Activated CD8-positive, alpha-beta memory T cell treated with anti-CD3 and anti-CD28 coated beads, Interleukin-2, amount 50 U/mL, for 1 hour (primary cell): ENCODE measurements around the gene KIF26B.

ENCODE experiments used
- DNase-seq: peaks from one replicate; pipeline ENCODE4 v3.0.0-alpha.2; 2020; ENCODE audit errors: extremely low read depth

The KIF26B gene

GRCh38 chr1:245172026-245172425, 17.2 kb downstream of the KIF26B start:
- no peak for DNase-seq

- DNase-seq, result no peak
Observed at GRCh38 chr1:245172829-245173228, 18.0 kb downstream of the KIF26B start.

GRCh38 chr1:245173446-245174211, 18.8 kb downstream of the KIF26B start:
- no peak for DNase-seq

GRCh38 chr1:245177071-245177900, 22.5 kb downstream of the KIF26B start:
- DNase-seq, result no peak

DNA sequence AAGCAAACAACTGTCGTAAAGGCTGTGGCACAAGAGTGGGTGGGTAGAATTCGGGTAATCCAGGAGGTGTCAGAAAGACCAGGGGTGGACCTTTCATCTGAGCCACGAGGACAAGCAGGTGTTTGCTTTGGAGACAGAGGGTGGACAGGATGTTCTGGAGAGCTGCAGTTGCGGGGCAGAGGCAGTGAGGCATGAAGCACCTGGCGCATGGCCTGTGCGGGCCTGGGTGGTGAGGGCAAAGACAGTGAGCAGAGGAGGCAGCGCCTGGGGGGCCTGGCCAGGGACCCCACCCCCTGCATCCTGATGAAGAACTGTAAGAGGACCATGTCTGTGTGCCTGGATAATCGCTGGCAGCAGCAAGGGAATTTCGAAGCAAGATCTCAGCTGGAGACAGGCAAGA, 24.9 kb downstream of the KIF26B start:
- no peak for DNase-seq

DNA sequence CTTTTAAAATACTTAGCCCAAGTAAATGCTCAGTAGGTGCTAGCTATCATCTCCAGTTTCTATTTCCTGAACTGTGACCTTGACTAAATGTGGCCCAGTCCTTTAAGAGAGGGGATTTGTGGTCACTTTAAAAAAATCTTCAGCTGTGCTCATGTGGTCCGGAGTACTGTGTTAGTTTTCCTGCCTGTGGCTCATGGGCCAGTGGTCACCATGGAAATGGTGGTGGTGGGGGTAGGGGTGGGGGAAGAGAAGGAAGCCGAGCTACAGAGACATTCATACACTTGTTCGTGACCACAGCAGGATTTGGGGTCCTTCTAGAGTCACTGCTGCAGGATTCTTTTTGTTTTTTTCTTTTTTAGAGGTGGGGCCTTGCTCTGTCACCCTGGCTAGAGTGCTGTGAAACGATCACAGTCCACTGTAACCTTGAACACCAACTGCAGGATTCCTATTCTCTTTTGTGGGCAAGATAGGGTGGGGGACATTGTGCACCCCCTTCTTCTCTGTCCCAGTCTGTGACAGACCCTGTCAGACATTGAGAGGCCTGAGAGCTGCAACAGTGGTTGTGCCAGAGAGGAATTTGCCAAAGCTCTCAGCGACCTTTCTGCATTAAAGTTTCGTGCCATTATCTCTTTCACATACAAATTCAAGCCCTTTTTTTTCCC, 25.8 kb downstream of the KIF26B start:
- DNase-seq, result no peak

GRCh38 chr1:245181158-245181517, 26.4 kb downstream of the KIF26B start:
- no peak for DNase-seq

DNA sequence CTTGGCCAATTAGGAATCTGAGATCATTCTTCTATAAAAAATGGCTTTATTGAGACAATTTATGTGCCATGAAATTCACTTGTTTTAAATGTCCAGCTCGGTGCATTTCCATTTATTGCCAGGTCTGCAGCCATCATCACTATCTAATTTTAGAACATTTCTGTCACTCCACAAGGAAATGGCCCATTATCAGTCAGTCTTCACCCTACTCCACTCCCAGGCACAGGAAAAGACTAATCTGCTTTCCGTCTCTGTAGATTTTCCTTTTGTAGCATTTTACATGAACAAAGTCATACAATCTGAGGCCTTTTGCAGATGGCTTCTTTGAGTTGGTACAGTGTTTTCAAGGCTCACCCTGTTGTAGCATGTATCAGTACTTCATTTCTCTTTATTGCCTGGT, 27.2 kb downstream of the KIF26B start:
- no peak for DNase-seq

DNA sequence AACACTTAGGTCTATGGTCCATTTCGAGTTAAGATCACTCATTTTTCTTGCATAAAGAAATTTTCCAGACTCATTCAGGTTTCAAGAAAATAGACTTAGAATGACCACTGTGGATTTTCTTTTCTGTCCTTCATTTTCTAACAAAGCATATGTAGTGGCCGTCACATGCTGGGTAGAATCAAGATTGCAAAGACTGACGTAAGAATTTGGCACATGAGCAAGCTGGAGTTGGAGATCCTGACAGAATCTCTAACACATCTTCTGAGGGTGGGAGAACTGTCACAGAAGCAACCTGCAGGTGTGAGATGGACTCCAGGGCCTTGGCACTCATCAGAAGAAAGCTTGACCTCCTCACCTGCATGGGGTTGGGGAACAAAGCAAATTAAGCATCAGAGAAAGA, 28.6 kb downstream of the KIF26B start:
- no peak for DNase-seq

GRCh38 chr1:245184779-245185178, 30.0 kb downstream of the KIF26B start:
- no peak for DNase-seq

GRCh38 chr1:245188403-245188802, 33.6 kb downstream of the KIF26B start:
- DNase-seq, result no peak

- DNase-seq, result no peak
Observed at GRCh38 chr1:245195398-245195797, 40.6 kb downstream of the KIF26B start.

DNA sequence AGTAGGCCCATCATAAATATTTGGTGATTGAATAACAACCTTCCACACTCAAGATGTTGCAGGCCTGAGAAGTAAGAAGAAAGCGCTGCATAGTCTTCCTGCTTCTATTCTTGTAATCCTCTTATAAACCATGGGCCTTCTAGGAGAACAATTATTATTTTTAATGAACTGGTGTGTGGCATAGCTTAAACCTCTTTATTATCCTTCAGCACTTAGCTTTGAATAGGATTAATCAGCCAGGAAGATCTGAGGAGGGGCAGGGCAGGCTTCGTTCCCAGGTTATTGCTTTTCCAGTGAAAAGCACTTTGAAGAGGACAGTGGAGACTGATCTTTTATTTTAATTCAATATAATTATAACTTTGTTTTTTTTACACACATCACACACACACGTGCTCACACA, 42.3 kb downstream of the KIF26B start:
- no peak for DNase-seq

- no peak for DNase-seq
Observed at GRCh38 chr1:245197911-245198379, 43.2 kb downstream of the KIF26B start.

- no peak for DNase-seq
Observed at GRCh38 chr1:245198748-245199516, 44.1 kb downstream of the KIF26B start.

DNA sequence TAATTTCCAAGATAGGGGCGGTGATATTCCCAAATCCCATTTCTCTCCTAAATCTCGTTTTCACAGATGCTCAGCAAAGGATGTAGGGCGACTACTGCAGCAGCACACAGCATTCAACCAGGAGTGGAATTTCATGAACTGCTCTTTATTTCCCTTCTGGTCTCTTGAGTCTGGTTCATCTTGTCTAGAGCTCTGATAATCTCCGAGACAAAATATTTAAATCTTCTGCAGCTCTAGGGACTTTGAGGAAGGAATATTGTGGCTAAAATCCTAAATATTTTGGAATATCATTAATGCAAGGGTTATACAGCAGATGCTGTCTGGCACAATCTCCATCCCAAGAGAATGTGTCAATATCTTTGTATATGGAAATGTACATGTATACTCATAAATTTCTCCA, 45.4 kb downstream of the KIF26B start:
- DNase-seq, result no peak

GRCh38 chr1:245201201-245201600, 46.4 kb downstream of the KIF26B start:
- no peak for DNase-seq

- DNase-seq, result no peak
Observed at GRCh38 chr1:245201827-245202226, 47.0 kb downstream of the KIF26B start.

GRCh38 chr1:245205396-245205795, 50.6 kb downstream of the KIF26B start:
- no peak for DNase-seq

- no peak for DNase-seq
Observed at GRCh38 chr1:245205864-245206263, 51.1 kb downstream of the KIF26B start.

GRCh38 chr1:245207056-245207638, 52.4 kb downstream of the KIF26B start:
- no peak for DNase-seq
